ENCODE measurements around the gene COL18A1.

DNA sequence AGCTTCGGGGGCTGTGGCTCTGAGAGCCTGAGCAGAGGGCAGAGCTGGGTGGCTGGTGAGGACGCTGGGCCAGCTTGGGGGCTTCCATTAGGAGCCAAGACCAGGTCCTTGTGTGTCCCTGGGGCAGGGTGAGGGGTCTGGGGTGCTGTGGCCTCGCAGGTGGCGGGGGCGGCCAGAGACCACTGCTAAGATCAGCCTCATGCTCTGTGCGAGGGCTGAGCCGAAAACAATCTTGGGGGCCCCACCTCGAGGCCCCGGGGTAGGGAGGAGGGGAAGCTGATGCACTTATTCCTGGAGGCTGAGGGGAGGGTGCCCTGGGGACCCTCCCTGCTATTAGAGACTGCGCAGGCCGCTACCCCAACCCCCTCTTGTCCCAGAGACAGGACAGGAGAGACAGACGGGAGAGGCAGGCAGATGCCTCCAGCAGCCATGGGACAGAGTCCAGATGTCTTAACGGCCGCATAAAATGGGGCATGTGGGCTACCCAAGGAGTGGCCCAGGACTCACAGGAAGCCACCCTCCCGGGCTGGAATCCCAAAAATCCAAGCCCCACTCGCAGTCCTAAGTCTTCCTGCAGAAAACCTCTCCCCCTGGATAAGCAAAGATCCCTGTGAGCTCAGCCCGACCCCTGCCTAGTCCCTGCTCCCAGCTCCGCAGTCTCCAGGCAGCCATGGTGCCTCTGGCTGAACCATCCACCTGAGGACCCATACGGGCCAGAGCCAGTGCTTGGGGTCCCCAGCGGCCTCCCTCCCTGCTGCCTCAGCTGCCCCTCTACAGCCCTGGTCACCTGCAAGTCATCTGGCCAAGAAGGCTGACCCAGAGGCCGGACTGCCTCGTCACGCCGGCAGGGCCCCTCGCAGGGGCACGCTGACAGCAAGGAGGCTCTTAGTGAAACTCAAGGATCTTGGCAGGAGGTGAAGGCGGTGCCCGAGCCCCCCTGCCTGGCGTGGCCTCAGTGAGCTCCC lies 43.6 kb upstream of the COL18A1 start:
- TF ChIP-seq, protein P1, sequence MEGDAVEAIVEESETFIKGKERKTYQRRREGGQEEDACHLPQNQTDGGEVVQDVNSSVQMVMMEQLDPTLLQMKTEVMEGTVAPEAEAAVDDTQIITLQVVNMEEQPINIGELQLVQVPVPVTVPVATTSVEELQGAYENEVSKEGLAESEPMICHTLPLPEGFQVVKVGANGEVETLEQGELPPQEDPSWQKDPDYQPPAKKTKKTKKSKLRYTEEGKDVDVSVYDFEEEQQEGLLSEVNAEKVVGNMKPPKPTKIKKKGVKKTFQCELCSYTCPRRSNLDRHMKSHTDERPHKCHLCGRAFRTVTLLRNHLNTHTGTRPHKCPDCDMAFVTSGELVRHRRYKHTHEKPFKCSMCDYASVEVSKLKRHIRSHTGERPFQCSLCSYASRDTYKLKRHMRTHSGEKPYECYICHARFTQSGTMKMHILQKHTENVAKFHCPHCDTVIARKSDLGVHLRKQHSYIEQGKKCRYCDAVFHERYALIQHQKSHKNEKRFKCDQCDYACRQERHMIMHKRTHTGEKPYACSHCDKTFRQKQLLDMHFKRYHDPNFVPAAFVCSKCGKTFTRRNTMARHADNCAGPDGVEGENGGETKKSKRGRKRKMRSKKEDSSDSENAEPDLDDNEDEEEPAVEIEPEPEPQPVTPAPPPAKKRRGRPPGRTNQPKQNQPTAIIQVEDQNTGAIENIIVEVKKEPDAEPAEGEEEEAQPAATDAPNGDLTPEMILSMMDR (conservative IDR thresholded peaks at IDR 0.05; ENCODE audit: low read depth, low read length), result no peak
- TF ChIP-seq EZH2 (IDR thresholded peaks at IDR 0.05; ENCODE audit: borderline replicate concordance, low read depth, low read length, poor library complexity, severe bottlenecking), result no peak
